Prostate gland (tissue), 2 donors: Measurements from ENCODE around the gene MRPL33. TPM values are rescaled to one million over a fixed set of nuclear protein-coding genes. Genes with fewer than 3 reads are reported as not detected.

Experiments used
- DNase-seq: peaks from one replicate; pipeline ENCODE4 v3.0.0-alpha.2; 2019; ENCODE audit warnings: low spot score
- H3K27ac ChIP-seq, 2 donors: fragments of 200-600 bp; sonication (generic); 2 replicates each; pipeline ENCODE4 v1.5.1; 2017 to 2019
- H3K27me3 ChIP-seq: fragments of 200-600 bp; sonication (generic); replicated peaks from 2 replicates; pipeline ENCODE4 v1.5.1; 2019; ENCODE audit not compliant: insufficient read depth
- H3K36me3 ChIP-seq, 2 donors: fragments of 200-600 bp; sonication (generic); 1 replicate in 1 of 2; 2 replicates in 1 of 2; pipeline versions ENCODE4 v1.5.1 to v1.8.1; 2017 to 2019
- H3K4me1 ChIP-seq: fragments of 200-600 bp; sonication (generic); replicated peaks from 2 replicates; pipeline ENCODE4 v1.5.1; 2019
- H3K4me3 ChIP-seq, 2 donors: fragments of 200-600 bp; sonication (generic); 2 replicates each; pipeline ENCODE4 v1.5.1; 2017 to 2019
- H3K9me3 ChIP-seq: fragments of 200-600 bp; sonication (generic); 2 replicates; pipeline ENCODE4 v1.5.1; 2017
- POLR2A ChIP-seq: fragments of 450-650 bp; IDR thresholded peaks from one replicate; pipeline ENCODE4 v1.6.1; 2016; ENCODE audit warnings: antibody characterized with exemption, mild to moderate bottlenecking
- POLR2AphosphoS5 ChIP-seq: sonication (generic); formaldehyde crosslinking; IDR thresholded peaks from one replicate; pipeline ENCODE4 v1.6.1; 2017; ENCODE audit warnings: antibody characterized with exemption
- WGBS: methylation state at CpG from one replicate; pipeline ENCODE4 v1.1.5; 2018; 5-methylcytosine and 5-hydroxymethylcytosine counted together
- intact Hi-C: fragments of 100-400 bp; cut with DNase I; formaldehyde crosslinking; loops from one replicate; pipeline ENCODE4 v1.14.2; 2022
- total RNA-seq, 2 donors: library from RNA; depleted of rRNA; stranded (reverse); fragments of >200 nt; gene quantifications; one replicate each; pipeline ENCODE4 v1.1.0, GENCODE V29; 2016
- TF ChIP-seq, protein P1 (sequence below), 4 experiments: fragments of 200-600 bp in 2 of 4; fragments of 450-650 bp in 2 of 4; sonication (generic) in 2 of 4; IDR thresholded peaks; 1 replicate in 3 of 4; 2 replicates in 1 of 4; pipeline ENCODE4 v1.5.1; 2016 to 2019; ENCODE audit warnings: antibody characterized with exemption in 4 of 4, mild to moderate bottlenecking in 2 of 4, moderate library complexity in 2 of 4

MRPL33 gene
- total RNA-seq, 2 donors from 2014 or later, result 140 to 186 TPM

GRCh38 chr2:27729614-27730013 is 41.9 kb upstream of the MRPL33 start:
- intact Hi-C loops, result no loop called here
- Histone ChIP-seq H3K4me3 (no peak overlapping the region), H3K4me1 (no peaks in the 10 kb centered on the region), H3K27me3 (no peaks in the 10 kb centered on the region), H3K27ac (no peak overlapping the region), H3K9me3 (no peaks in the 10 kb centered on the region), H3K36me3 (no peaks in the 10 kb centered on the region)
- TF ChIP-seq, protein P1, sequence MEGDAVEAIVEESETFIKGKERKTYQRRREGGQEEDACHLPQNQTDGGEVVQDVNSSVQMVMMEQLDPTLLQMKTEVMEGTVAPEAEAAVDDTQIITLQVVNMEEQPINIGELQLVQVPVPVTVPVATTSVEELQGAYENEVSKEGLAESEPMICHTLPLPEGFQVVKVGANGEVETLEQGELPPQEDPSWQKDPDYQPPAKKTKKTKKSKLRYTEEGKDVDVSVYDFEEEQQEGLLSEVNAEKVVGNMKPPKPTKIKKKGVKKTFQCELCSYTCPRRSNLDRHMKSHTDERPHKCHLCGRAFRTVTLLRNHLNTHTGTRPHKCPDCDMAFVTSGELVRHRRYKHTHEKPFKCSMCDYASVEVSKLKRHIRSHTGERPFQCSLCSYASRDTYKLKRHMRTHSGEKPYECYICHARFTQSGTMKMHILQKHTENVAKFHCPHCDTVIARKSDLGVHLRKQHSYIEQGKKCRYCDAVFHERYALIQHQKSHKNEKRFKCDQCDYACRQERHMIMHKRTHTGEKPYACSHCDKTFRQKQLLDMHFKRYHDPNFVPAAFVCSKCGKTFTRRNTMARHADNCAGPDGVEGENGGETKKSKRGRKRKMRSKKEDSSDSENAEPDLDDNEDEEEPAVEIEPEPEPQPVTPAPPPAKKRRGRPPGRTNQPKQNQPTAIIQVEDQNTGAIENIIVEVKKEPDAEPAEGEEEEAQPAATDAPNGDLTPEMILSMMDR (IDR thresholded peaks at IDR 0.05), result no peak
- no peak for TF ChIP-seq POLR2AphosphoS5
- DNase-seq, result no peak
- WGBS, result 93% methylated on average over 4 of the region's 4 CpGs

DNA sequence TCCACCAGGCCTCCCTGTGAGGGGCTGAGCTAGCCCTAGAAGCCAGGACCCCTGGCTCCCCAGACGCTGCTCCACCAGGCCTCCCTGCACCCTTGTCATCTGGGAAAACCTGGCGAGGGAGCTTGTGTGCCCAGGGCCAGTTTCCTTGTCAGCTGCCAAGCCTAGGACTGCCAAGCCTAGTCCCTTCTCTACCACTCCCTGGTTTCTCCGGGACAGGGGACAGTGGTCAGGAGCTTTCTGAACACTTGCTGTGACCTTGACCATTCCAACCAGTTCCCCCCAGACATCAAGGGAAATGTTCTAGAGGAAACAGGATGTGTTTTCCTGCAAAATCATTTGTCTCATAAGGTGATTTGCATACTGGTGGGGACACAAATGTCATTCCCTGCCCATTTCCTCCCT is 41.3 kb upstream of the MRPL33 start:
- Histone ChIP-seq H3K4me3 (no peak overlapping the region), H3K27ac (no peak overlapping the region), H3K9me3 (no peaks in the 10 kb centered on the region), H3K36me3 (no peaks in the 10 kb centered on the region), H3K27me3 (no peaks in the 10 kb centered on the region), H3K4me1 (no peaks in the 10 kb centered on the region)
- WGBS, result 86% methylated on average over 1 of the region's 3 CpGs
- TF ChIP-seq POLR2A, result no peak
- no peak for DNase-seq
- intact Hi-C loops, result no loop called here

DNA sequence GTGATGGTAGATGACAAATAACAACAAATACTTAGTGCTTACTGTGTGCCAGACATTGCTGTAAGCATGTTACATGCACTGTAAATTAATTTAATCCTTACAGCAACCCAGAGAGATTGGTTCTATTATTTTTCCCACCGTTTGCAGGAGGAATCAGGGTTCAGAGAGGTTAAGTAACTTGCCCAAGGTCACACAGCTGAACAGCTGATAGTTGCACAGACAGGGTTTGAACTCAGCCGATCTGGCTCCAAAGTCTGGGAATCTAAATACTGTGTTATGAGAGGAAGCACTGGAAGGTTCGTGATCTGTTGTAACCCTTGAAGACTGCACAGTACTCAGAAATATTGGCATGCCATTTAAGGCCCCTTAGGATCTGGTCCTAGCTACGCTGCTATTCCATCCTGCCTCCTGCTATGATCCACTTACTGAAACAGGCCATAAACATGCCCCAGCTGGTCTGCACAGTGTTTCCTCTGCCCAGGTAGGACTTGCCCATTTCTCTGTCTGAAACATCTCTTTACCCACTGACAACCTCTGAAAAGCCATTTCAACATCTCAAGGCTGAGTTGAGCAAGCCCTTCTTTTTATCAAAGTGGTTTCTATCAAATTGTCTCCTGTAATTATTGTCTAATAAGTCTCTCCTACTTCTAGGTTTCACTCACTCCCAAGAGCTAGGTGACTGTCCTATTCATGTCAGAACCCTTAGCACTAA is 40.4 kb upstream of the MRPL33 start:
- H3K36me3 ChIP-seq, result no peaks in the 10 kb centered on the region
- DNase-seq, result no peak
- no peak overlapping the region for H3K4me3 ChIP-seq
- no peak overlapping the region for H3K27ac ChIP-seq
- 78% methylated on average over 4 of the region's 4 CpGs for WGBS
- H3K9me3 ChIP-seq, result no peaks in the 10 kb centered on the region
- intact Hi-C loops, result no loop called here
- TF ChIP-seq POLR2AphosphoS5, result no peak
- TF ChIP-seq, protein P1 (IDR thresholded peaks at IDR 0.05), result no peak
- TF ChIP-seq POLR2A, result no peak
- H3K27me3 ChIP-seq, result no peaks in the 10 kb centered on the region
- H3K4me1 ChIP-seq, result no peaks in the 10 kb centered on the region

GRCh38 chr2:27734305-27734704 is 37.2 kb upstream of the MRPL33 start:
- intact Hi-C loops, result no loop called here
- no peaks in the 10 kb centered on the region for H3K36me3 ChIP-seq
- TF ChIP-seq, protein P1 (IDR thresholded peaks at IDR 0.05), result no peak
- TF ChIP-seq POLR2A (no peak), POLR2AphosphoS5 (no peak)
- WGBS, result 87% methylated on average over 1 of the region's 1 CpG
- no peak for DNase-seq
- H3K9me3 ChIP-seq, result no peaks in the 10 kb centered on the region
- H3K4me3 ChIP-seq, result no peak overlapping the region
- no peaks in the 10 kb centered on the region for H3K27me3 ChIP-seq
- no peak overlapping the region for H3K27ac ChIP-seq
- H3K4me1 ChIP-seq, result no peaks in the 10 kb centered on the region

DNA sequence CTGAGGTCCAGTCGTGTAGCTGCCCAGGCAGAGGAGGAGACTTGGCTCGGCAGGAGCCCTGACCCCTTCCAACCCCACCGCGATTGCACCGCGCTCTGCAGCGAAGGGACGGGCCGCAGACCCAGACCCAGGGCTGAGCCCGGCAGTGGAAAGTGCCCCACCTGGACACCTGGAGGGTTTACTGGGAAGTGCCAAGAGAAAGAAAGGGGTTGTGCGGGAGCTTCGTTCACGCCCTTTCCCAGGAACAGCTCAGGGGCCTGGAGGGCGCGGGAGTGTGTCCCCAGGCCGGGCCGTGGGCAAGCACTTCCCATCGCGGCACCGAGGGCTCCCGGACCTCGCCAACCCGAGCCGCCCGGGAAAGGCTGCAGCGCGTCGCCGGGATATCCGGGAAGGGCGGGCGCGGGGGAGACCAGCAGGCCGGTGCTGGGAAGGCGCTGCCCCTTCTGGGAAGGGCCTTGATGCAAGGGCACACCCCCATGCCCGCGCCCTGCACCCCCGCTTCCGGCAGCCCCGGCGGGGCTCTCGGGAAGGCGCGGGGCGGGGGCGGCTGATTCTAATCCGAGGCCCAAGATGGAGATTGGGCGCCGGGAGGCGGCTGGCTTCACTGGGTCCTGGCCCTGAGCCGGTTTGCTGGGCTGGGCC is 36.1 kb upstream of the MRPL33 start:
- Histone ChIP-seq H3K27ac (peak overlapping the region; percentile 76 to 80), H3K9me3 (no peaks in the 10 kb centered on the region), H3K4me1 (no peaks in the 10 kb centered on the region), H3K27me3 (no peaks in the 10 kb centered on the region), H3K36me3 (no peaks in the 10 kb centered on the region), H3K4me3 (peak overlapping the region; percentile 25 to 35)
- DNase-seq, result peak; percentile 81
- intact Hi-C loops, result no loop called here
- TF ChIP-seq POLR2AphosphoS5 (peak; percentile 76), POLR2A (peak; percentile 68)
- TF ChIP-seq, protein P1 (IDR thresholded peaks at IDR 0.05), result peak in 1 of 4 experiments; percentile 14
- WGBS, result 1% methylated on average over 51 of the region's 51 CpGs
